Measurements from ENCODE around the gene KRTAP4-12.

DNA sequence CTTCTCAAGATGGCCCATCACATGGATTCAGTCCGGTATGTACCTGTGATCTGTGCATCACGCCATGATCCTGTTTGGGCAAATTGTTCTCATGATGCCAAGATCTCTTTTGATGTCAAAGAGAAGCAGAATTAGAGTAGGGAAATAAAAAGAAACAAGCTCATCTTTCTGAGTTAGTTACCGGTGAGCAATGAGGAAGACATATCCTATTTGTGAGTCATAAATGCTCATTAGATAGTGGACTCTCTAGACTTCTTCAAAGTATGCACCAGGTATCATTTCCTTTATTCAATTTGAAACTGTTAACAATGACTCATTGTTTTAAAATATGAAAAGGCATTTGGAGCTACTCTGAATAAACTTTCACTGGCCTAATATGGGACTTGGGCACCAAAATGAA lies 8.0 kb upstream of the KRTAP4-12 start:
- TF ChIP-seq POLR2AphosphoS5 (IDR thresholded peaks at IDR 0.05; ENCODE audit: low read depth, low read length) (no peak), TAF1 (IDR thresholded peaks at IDR 0.05; ENCODE audit: low read depth, low read length) (no peak)
